Subcutaneous abdominal adipose tissue (tissue), 5 donors: ENCODE results near the gene TEAD2.
"Not testable (repeated sequence)": the region's sequence is repeated elsewhere in the genome, so short reads cannot be mapped to it uniquely, and the experiment has no call there.

Experiments
- H3K27ac ChIP-seq: one replicate; pipeline ENCODE4 v1.7.0; 2013; ENCODE audit warnings: low read depth, mild to moderate bottlenecking, inconsistent platforms, low read length, moderate library complexity
- H3K27me3 ChIP-seq, 5 donors: one replicate each; pipeline ENCODE4 v1.7.0; 2013; ENCODE audit warnings: low read length in 5 of 5, inconsistent platforms in 1 of 5; ENCODE audit not compliant: control insufficient read depth in 5 of 5, insufficient read depth in 4 of 5
- H3K36me3 ChIP-seq, 5 donors: one replicate each; pipeline ENCODE4 v1.7.0; 2013; ENCODE audit warnings: low read length in 5 of 5; ENCODE audit not compliant: control insufficient read depth in 5 of 5, insufficient read depth in 5 of 5
- H3K4me1 ChIP-seq, 5 donors: one replicate each; pipeline ENCODE4 v1.7.0; 2013; ENCODE audit warnings: low read length in 5 of 5, mild to moderate bottlenecking in 3 of 5, moderate library complexity in 1 of 5; ENCODE audit not compliant: control insufficient read depth in 5 of 5, insufficient read depth in 5 of 5
- H3K4me3 ChIP-seq, 5 donors: one replicate each; pipeline ENCODE4 v1.7.0; 2013; ENCODE audit warnings: low read length in 5 of 5, low read depth in 1 of 5
- H3K9ac ChIP-seq, 5 donors: one replicate each; pipeline ENCODE4 v1.7.0; 2013; ENCODE audit warnings: low read length in 5 of 5, mild to moderate bottlenecking in 4 of 5, moderate library complexity in 3 of 5
- H3K9me3 ChIP-seq, 5 donors: one replicate each; pipeline ENCODE4 v1.7.0; 2013; ENCODE audit warnings: low read length in 5 of 5; ENCODE audit not compliant: control insufficient read depth in 5 of 5
- donor health status: healthy.
- donor health status: healthy.
- donor health status: healthy.
- donor health status: healthy.
- donor health status: healthy.

The TEAD2 gene

GRCh38 chr19:49318296-49318695 is 43.9 kb downstream of the TEAD2 start:
- Histone ChIP-seq H3K9me3 (peaks cover 2 to 10% (median 6%) of the 10 kb centered on the region in 5 donors), H3K4me3 (no peak overlapping the region), H3K36me3 (no peaks in the 10 kb centered on the region), H3K27ac (no peak overlapping the region), H3K9ac (no peak overlapping the region), H3K27me3 (no peaks in the 10 kb centered on the region), H3K4me1 (no peaks in the 10 kb centered on the region)

DNA sequence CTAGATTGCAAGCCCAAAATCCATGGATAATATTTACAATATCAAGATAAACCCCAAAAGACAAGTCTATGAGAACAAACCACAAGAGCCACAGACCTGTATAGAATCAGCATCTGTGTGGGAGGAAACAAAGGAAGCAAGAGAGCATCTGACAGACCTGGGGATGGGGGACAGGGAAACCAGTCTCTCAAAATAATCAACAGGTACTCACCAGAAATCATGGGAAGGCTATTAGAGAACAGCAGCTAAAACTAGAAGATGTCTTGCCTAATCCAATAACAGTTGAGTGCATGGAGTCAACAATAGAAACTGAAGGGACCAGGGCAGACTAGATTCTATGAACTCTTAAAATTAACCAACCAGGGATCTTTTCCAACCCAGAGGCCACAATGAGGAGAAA is 45.9 kb downstream of the TEAD2 start:
- Histone ChIP-seq H3K4me1 (no peaks in the 10 kb centered on the region), H3K4me3 (no peak overlapping the region), H3K9me3 (peaks cover 2 to 9% (median 4%) of the 10 kb centered on the region in 5 donors), H3K36me3 (peaks cover 0 to 1% (median 0%) of the 10 kb centered on the region in 5 donors), H3K27ac (no peak overlapping the region), H3K9ac (no peak overlapping the region), H3K27me3 (no peaks in the 10 kb centered on the region)

- Histone ChIP-seq H3K9ac (no peak overlapping the region), H3K36me3 (peaks cover 0 to 12% (median 10%) of the 10 kb centered on the region in 5 donors), H3K27ac (no peak overlapping the region), H3K27me3 (no peaks in the 10 kb centered on the region), H3K4me1 (no peaks in the 10 kb centered on the region), H3K4me3 (no peak overlapping the region), H3K9me3 (peaks cover 2 to 9% (median 4%) of the 10 kb centered on the region in 5 donors)
Observed at GRCh38 chr19:49315111-49315510, 47.1 kb downstream of the TEAD2 start.

- Histone ChIP-seq H3K4me3 (no peak overlapping the region), H3K27ac (no peak overlapping the region), H3K36me3 (peaks cover 0 to 13% (median 10%) of the 10 kb centered on the region in 5 donors)
Observed at GRCh38 chr19:49309087-49309486, 53.1 kb downstream of the TEAD2 start.

DNA sequence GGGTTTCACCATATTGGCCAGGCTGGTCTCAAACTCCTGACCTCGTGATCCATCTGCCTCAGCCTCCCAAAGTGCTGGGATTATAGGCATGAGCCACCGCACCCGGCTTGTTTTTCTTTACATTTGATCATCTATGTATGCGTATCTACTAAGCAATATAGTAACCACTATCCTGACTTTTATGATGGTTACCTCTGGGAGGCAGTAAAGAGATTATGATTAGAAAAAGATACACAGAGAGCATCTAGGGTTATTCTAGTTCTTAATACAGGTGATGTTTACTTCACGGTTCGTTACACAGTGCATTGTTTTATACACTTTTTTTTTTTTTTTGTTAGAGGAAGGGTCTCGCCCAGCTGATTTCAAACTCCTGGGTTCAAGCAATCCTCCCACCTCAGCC is 55.5 kb downstream of the TEAD2 start:
- not testable (repeated sequence) for H3K4me1 ChIP-seq, H3K4me3 ChIP-seq, H3K27me3 ChIP-seq, H3K9me3 ChIP-seq, H3K27ac ChIP-seq, H3K9ac ChIP-seq
- H3K36me3 ChIP-seq: peaks cover 0 to 13% (median 10%) of the 10 kb centered on the region in 5 donors

More at GRCh38 chr19:49309087-49309486, 53.1 kb downstream of the TEAD2 start:
- no peak overlapping the region for H3K9ac ChIP-seq
- no peaks in the 10 kb centered on the region for H3K9me3 ChIP-seq
- H3K4me1 ChIP-seq: no peaks in the 10 kb centered on the region
- H3K27me3 ChIP-seq: no peaks in the 10 kb centered on the region

DNA sequence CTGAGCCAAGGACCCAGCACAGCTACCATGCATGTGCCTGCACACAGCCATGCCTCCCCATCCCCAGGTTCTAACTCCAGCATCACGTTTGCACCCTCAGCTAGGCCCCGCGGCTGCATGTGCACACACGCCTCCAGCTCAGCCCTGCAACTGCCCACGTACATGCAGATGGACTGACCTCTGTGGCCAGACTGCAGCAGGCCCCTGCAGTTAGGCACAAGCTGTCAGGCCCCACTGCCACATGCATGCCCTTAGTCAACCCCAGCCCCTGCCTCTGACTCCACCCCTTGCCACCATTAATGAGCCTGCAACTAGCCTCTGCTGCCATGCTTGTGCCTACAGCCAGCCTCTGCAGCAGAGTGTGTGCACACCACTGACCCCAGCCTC is 60.4 kb downstream of the TEAD2 start:
- H3K36me3 ChIP-seq: no peaks in the 10 kb centered on the region
- H3K9me3 ChIP-seq: no peaks in the 10 kb centered on the region
- no peak overlapping the region for H3K4me3 ChIP-seq
- no peak overlapping the region for H3K9ac ChIP-seq
- H3K4me1 ChIP-seq: peaks cover 0 to 5% (median 3%) of the 10 kb centered on the region in 5 donors
- no peaks in the 10 kb centered on the region for H3K27me3 ChIP-seq
- no peak overlapping the region for H3K27ac ChIP-seq

GRCh38 chr19:49301165-49301865 is 60.9 kb downstream of the TEAD2 start:
- Histone ChIP-seq H3K27me3 (no peaks in the 10 kb centered on the region), H3K36me3 (no peaks in the 10 kb centered on the region), H3K4me1 (peaks cover 0 to 5% (median 3%) of the 10 kb centered on the region in 5 donors), H3K9me3 (no peaks in the 10 kb centered on the region), H3K9ac (no peak overlapping the region), H3K27ac (no peak overlapping the region), H3K4me3 (peak overlapping the region in 4 of 5 donors; percentile 29 to 57 (median 31))

DNA sequence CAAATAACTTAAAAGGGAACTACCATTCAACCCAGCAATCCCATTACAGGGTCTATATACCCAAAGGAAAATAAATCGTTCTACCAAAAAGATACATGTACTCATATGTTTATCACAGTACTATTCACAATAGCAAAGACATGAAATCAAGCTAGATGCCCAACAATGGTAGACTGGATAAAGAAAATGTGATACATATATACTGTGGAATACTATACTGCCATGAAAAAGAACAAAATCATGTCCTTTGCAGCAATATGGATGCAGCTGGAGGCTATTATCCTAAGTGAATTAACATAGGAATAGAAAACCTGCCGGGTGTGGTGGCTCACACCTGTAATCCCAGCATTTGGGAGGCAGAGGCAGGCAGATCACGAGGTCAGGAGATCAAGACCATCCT is 63.6 kb downstream of the TEAD2 start:
- not testable (repeated sequence) for H3K4me1 ChIP-seq, H3K27ac ChIP-seq, H3K9me3 ChIP-seq, H3K36me3 ChIP-seq, H3K4me3 ChIP-seq, H3K9ac ChIP-seq, H3K27me3 ChIP-seq

DNA sequence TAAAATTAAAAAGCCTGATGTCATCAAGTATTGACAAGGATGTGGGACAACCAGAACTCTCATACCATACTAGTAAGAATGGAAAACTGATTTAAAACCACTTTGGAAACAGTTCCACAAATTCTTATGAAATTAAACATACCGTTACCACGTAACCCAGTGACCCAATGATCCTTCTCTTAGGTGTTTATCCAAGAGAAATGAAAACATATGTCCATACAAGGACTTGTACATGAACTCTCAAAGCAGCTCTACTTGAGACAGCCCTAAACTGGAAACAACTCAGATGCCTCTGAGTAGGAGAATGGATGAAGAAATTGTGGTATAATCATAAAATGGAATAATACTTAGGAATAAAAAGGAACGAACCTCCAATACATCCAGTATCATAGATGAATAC is 64.8 kb downstream of the TEAD2 start:
- Histone ChIP-seq H3K4me3 (no peak overlapping the region), H3K27me3 (no peaks in the 10 kb centered on the region), H3K36me3 (peaks cover 0 to 4% (median 0%) of the 10 kb centered on the region in 5 donors), H3K9me3 (no peaks in the 10 kb centered on the region), H3K4me1 (peaks cover 0 to 5% (median 3%) of the 10 kb centered on the region in 5 donors), H3K27ac (no peak overlapping the region), H3K9ac (no peak overlapping the region)

- Histone ChIP-seq H3K27ac (no peak overlapping the region), H3K9me3 (no peaks in the 10 kb centered on the region), H3K27me3 (no peaks in the 10 kb centered on the region), H3K36me3 (peaks cover 0 to 4% (median 0%) of the 10 kb centered on the region in 5 donors), H3K4me1 (no peaks in the 10 kb centered on the region), H3K4me3 (no peak overlapping the region), H3K9ac (no peak overlapping the region)
Observed at GRCh38 chr19:49295208-49295880, 66.9 kb downstream of the TEAD2 start.
